Ishikawa (cell line): ENCODE measurements around the gene ENDOG.

Source experiments
- MAX ChIP-seq: IDR thresholded peaks from 2 replicates; pipeline ENCODE4 v1.6.1; 2012
- TAF1 ChIP-seq: IDR thresholded peaks from 2 replicates; pipeline ENCODE4 v1.6.1; 2012; ENCODE audit warnings: low read depth, mild to moderate bottlenecking

- TF ChIP-seq MAX (peak; percentile 99), TAF1 (peak; percentile 79)
Measured at GRCh38 chr9:128786681-128787601, 31.4 kb upstream of the ENDOG start, which contains the start of gene TBC1D13.
